HCT116 (cell line): ENCODE measurements around the gene ILF2.

Experiments
- EZH2 ChIP-seq: fragments of 200-600 bp; sonication (generic); IDR thresholded peaks from 2 replicates; pipeline ENCODE4 v1.6.1; 2017; ENCODE audit warnings: antibody characterized with exemption, mixed run types
- FOSL1 ChIP-seq: IDR thresholded peaks from 2 replicates; pipeline ENCODE4 v1.6.1; 2012; ENCODE audit warnings: low read depth
- JUND ChIP-seq: IDR thresholded peaks from 2 replicates; pipeline ENCODE4 v1.6.1; 2012
- POLR2A ChIP-seq: IDR thresholded peaks from 2 replicates; pipeline ENCODE4 v1.7.0; 2011; ENCODE audit warnings: borderline replicate concordance; ENCODE audit not compliant: insufficient read depth, insufficient read length; ENCODE audit errors: extremely low read depth
- POLR2AphosphoS5 ChIP-seq: IDR thresholded peaks from 2 replicates; pipeline ENCODE4 v1.6.1; 2011; ENCODE audit warnings: mild to moderate bottlenecking, low read depth, low read length, moderate library complexity
- SP1 ChIP-seq: IDR thresholded peaks from 2 replicates; pipeline ENCODE4 v1.6.1; 2012; ENCODE audit warnings: low read depth
- ZNF274 ChIP-seq: fragments of 200-500 bp; sonication (Bioruptor generic); IDR thresholded peaks from 2 replicates; pipeline ENCODE4 v1.6.1; 2014; ENCODE audit warnings: mild to moderate bottlenecking, low read depth, low read length, inconsistent platforms
- TF ChIP-seq, protein P1 (sequence below), 3 experiments: fragments of 200-600 bp in 1 of 3; sonication (generic) in 1 of 3; IDR thresholded peaks in 2 of 3; conservative IDR thresholded peaks in 1 of 3; 2 replicates each; pipeline ENCODE4 v1.5.1; 2012 to 2017; ENCODE audit warnings: low read depth in 2 of 3, low read length in 2 of 3, antibody characterized with exemption in 1 of 3, borderline replicate concordance in 1 of 3, control low read depth in 1 of 3, mild to moderate bottlenecking in 1 of 3, mixed read lengths in 1 of 3, mixed run types in 1 of 3, moderate library complexity in 1 of 3; ENCODE audit not compliant: insufficient read depth in 1 of 3
- TF ChIP-seq, protein P2 (sequence below): IDR thresholded peaks from 2 replicates; pipeline ENCODE4 v1.6.1; 2012; ENCODE audit warnings: low read depth
- TF ChIP-seq, protein P3 (sequence below): IDR thresholded peaks from 2 replicates; pipeline ENCODE4 v1.6.1; 2012

DNA sequence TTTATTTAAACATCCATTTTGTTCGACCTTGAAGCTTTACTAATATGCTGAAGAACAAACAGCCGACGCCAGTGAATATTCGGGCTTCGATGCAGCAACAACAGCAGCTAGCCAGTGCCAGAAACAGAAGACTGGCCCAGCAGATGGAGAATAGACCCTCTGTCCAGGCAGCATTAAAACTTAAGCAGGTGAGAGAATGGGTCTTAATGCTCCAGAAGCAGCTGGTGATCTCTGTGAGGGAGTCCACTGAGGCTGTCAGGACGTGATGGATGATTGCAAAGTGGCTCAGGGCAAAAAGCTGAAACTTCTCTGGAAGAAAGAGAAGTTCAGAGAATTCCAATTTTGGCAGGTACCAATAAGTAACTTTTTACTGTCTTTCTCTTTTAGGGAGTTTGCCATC is 32.5 kb downstream of the ILF2 start:
- TF ChIP-seq, protein P1, sequence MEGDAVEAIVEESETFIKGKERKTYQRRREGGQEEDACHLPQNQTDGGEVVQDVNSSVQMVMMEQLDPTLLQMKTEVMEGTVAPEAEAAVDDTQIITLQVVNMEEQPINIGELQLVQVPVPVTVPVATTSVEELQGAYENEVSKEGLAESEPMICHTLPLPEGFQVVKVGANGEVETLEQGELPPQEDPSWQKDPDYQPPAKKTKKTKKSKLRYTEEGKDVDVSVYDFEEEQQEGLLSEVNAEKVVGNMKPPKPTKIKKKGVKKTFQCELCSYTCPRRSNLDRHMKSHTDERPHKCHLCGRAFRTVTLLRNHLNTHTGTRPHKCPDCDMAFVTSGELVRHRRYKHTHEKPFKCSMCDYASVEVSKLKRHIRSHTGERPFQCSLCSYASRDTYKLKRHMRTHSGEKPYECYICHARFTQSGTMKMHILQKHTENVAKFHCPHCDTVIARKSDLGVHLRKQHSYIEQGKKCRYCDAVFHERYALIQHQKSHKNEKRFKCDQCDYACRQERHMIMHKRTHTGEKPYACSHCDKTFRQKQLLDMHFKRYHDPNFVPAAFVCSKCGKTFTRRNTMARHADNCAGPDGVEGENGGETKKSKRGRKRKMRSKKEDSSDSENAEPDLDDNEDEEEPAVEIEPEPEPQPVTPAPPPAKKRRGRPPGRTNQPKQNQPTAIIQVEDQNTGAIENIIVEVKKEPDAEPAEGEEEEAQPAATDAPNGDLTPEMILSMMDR (IDR thresholded peaks at IDR 0.05 in 2 of 3, conservative IDR thresholded peaks at IDR 0.05 in 1 of 3; ENCODE audit: borderline replicate concordance in 1 of 3, insufficient read depth in 1 of 3, low read depth in 2 of 3, low read length in 2 of 3) = no peak
- no peak for TF ChIP-seq POLR2A
- TF ChIP-seq, protein P2, sequence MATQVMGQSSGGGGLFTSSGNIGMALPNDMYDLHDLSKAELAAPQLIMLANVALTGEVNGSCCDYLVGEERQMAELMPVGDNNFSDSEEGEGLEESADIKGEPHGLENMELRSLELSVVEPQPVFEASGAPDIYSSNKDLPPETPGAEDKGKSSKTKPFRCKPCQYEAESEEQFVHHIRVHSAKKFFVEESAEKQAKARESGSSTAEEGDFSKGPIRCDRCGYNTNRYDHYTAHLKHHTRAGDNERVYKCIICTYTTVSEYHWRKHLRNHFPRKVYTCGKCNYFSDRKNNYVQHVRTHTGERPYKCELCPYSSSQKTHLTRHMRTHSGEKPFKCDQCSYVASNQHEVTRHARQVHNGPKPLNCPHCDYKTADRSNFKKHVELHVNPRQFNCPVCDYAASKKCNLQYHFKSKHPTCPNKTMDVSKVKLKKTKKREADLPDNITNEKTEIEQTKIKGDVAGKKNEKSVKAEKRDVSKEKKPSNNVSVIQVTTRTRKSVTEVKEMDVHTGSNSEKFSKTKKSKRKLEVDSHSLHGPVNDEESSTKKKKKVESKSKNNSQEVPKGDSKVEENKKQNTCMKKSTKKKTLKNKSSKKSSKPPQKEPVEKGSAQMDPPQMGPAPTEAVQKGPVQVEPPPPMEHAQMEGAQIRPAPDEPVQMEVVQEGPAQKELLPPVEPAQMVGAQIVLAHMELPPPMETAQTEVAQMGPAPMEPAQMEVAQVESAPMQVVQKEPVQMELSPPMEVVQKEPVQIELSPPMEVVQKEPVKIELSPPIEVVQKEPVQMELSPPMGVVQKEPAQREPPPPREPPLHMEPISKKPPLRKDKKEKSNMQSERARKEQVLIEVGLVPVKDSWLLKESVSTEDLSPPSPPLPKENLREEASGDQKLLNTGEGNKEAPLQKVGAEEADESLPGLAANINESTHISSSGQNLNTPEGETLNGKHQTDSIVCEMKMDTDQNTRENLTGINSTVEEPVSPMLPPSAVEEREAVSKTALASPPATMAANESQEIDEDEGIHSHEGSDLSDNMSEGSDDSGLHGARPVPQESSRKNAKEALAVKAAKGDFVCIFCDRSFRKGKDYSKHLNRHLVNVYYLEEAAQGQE = no peak
- TF ChIP-seq EZH2 = no peak
- TF ChIP-seq POLR2AphosphoS5 = no peak
- no peak for TF ChIP-seq FOSL1
- TF ChIP-seq, protein P3, sequence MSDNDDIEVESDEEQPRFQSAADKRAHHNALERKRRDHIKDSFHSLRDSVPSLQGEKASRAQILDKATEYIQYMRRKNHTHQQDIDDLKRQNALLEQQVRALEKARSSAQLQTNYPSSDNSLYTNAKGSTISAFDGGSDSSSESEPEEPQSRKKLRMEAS = no peak
- no peak for TF ChIP-seq ZNF274
- TF ChIP-seq JUND = no peak
- TF ChIP-seq SP1 = no peak
